ENCODE results near the gene CBX4. TPM values are rescaled to one million over a fixed set of nuclear protein-coding genes. Genes with fewer than 3 reads are reported as not detected.

The CBX4 gene
- total RNA-seq, 1 experiment from 2014 or later: 6.2 TPM

DNA sequence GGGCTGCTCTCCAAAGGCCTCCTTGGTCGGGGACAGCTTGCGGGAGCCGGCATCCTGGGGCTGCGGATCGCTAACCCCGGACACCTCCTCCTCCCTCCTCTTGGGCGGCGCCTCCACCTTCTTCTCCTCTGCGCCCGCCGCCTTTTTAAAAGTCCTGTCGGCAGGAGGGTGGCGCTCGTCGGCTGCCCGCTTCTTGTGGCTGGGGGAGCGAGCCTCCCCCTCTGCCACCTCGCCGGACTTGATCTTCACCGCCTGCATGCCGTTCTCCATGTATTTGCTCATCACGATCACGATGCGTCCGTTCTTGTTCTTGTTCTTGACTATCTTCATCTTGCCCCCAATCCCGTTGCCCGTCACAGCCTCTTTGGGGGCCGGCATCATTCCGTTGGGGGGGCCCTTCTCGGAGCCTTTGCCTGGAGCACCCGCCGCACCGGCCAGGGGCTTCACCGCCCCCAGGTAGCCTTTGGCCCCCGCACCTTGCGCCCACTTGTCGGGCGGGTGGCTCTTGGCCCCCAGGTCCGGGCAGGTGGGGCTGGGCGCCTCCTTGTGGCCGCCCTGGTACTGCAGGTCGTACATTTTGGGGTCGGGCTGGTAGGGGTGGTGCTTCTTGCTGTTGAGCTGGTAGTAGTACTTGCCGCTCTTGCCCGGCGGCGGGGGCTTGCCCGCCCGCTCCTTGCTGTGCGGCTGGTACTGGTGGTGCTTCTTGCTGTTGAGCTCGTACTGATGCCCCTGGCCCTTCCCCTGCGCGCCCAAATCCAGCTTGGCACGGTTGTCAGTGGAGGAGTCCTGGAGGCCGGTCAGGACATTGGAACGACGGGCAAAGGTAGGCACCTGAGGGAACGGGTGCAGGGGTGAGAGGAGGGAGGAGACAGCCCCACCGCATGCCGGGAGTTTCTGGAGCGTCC, 4.4 kb downstream of the CBX4 start:
- no peak overlapping the region for H4K91ac ChIP-seq (ENCODE audit: insufficient read length, low read depth, low read length)
- H3K4me1 Mint-ChIP-seq: peaks cover 32 to 57% of the 10 kb centered on the region in 2 experiments
- no peak overlapping the region for H3K27ac Mint-ChIP-seq
- H2BK5ac ChIP-seq (ENCODE audit: insufficient read length, low read length): no peak overlapping the region
- H3K4ac ChIP-seq (ENCODE audit: low read depth, low read length): no peak overlapping the region
- H2BK15ac ChIP-seq (ENCODE audit: low read depth, low read length): no peak overlapping the region; the same call in 1 of the 2 replicates
- no peak overlapping the region for H3K18ac ChIP-seq (ENCODE audit: insufficient read length, low read depth, low read length)
- H2BK120ac ChIP-seq (ENCODE audit: low read depth, low read length, poor library complexity, severe bottlenecking): no peak overlapping the region
- no peak overlapping the region for H2BK12ac ChIP-seq (ENCODE audit: insufficient read length, low read depth, low read length)
- no peak overlapping the region for H3K27ac ChIP-seq (ENCODE audit: insufficient read length, low read depth, low read length)
- H3T11ph ChIP-seq (ENCODE audit: low read length): no peak overlapping the region
- H3K79me1 ChIP-seq (ENCODE audit: insufficient read depth, low read depth, low read length, poor library complexity, severe bottlenecking): no peaks in the 10 kb centered on the region
- peaks cover 2% of the 10 kb centered on the region; the same call in 1 of the 2 replicates for H3K4me1 ChIP-seq (ENCODE audit: insufficient read depth, low read length)
- H2AFZ ChIP-seq (ENCODE audit: low read length): no peak overlapping the region
- H2AK5ac ChIP-seq (ENCODE audit: insufficient read length, low read length): no peak overlapping the region
- no peak overlapping the region for H3K23ac ChIP-seq (ENCODE audit: insufficient read length, low read depth, low read length)
- peak; percentile 90 for DNase-seq
- TF ChIP-seq, protein P1, sequence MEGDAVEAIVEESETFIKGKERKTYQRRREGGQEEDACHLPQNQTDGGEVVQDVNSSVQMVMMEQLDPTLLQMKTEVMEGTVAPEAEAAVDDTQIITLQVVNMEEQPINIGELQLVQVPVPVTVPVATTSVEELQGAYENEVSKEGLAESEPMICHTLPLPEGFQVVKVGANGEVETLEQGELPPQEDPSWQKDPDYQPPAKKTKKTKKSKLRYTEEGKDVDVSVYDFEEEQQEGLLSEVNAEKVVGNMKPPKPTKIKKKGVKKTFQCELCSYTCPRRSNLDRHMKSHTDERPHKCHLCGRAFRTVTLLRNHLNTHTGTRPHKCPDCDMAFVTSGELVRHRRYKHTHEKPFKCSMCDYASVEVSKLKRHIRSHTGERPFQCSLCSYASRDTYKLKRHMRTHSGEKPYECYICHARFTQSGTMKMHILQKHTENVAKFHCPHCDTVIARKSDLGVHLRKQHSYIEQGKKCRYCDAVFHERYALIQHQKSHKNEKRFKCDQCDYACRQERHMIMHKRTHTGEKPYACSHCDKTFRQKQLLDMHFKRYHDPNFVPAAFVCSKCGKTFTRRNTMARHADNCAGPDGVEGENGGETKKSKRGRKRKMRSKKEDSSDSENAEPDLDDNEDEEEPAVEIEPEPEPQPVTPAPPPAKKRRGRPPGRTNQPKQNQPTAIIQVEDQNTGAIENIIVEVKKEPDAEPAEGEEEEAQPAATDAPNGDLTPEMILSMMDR (conservative IDR thresholded peaks at IDR 0.05): peak; percentile 95
- peaks cover 89% of the 10 kb centered on the region for H3K27me3 Mint-ChIP-seq (ENCODE audit: low read depth)
- no peaks in the 10 kb centered on the region for H4K20me1 ChIP-seq (ENCODE audit: control insufficient read depth, insufficient read depth, insufficient read length)
- H3K14ac ChIP-seq (ENCODE audit: insufficient read depth, low read length): no peak overlapping the region
- peaks cover 37% of the 10 kb centered on the region for H3K23me2 ChIP-seq (ENCODE audit: insufficient read length, low read depth, low read length, poor library complexity, severe bottlenecking)
- no peak overlapping the region for H2BK20ac ChIP-seq (ENCODE audit: low read depth, low read length, poor library complexity, severe bottlenecking)
- no peak overlapping the region for H4K8ac ChIP-seq (replicated peaks; ENCODE audit: insufficient read length, low read depth, low read length)
- no peaks in the 10 kb centered on the region for H3K36me3 Mint-ChIP-seq (ENCODE audit: insufficient read depth in 1 of 3, low read depth in 3 of 3)
- H4K5ac ChIP-seq (ENCODE audit: insufficient read length, low read depth, low read length): no peak overlapping the region
- H3K4me2 ChIP-seq (ENCODE audit: insufficient read depth, insufficient read length, low read length): peak overlapping the region; percentile 41
- peaks cover 58% of the 10 kb centered on the region for H3K27me3 ChIP-seq (ENCODE audit: insufficient read depth, low read length)
- peak overlapping the region; percentile 6 to 73; a peak in 4 of 5 replicates for H3K4me3 Mint-ChIP-seq
- no peaks in the 10 kb centered on the region; a peak in 2 of 5 replicates for H3K9me3 Mint-ChIP-seq
- no CpG with 5 or more reads among the region's 61 CpGs for WGBS (ENCODE audit: extremely low coverage, insufficient read length, low lambda C conversion rate)
- no peak overlapping the region for H3K56ac ChIP-seq (ENCODE audit: insufficient read length, low read depth, low read length)
- H3K9me3 ChIP-seq (ENCODE audit: control insufficient read depth, low read depth, low read length): no peaks in the 10 kb centered on the region
- no peak overlapping the region for H3K9ac ChIP-seq (ENCODE audit: extremely low read depth, insufficient read length, low read length)
- H3K79me2 ChIP-seq (ENCODE audit: insufficient read depth, low read length): no peaks in the 10 kb centered on the region

Measured in H9 (cell line).